Ishikawa (cell line): ENCODE data around the gene MICOS13.

ENCODE experiments used
- CEBPB ChIP-seq: IDR thresholded peaks from 2 replicates; pipeline ENCODE4 v1.6.1; 2012
- CREB1 ChIP-seq: IDR thresholded peaks from 2 replicates; pipeline ENCODE4 v1.6.1; 2012; ENCODE audit warnings: low read depth
- EGR1 ChIP-seq: IDR thresholded peaks from 2 replicates; pipeline ENCODE4 v1.6.1; 2012
- EP300 ChIP-seq: IDR thresholded peaks from 2 replicates; pipeline ENCODE4 v1.6.1; 2012; ENCODE audit warnings: borderline replicate concordance
- FOXM1 ChIP-seq: IDR thresholded peaks from 2 replicates; pipeline ENCODE4 v1.6.1; 2012; ENCODE audit warnings: low read depth, borderline replicate concordance
- NFIC ChIP-seq: IDR thresholded peaks from 2 replicates; pipeline ENCODE4 v1.6.1; 2012
- RAD21 ChIP-seq: IDR thresholded peaks from 2 replicates; pipeline ENCODE4 v1.6.1; 2012; ENCODE audit warnings: low read depth
- TAF1 ChIP-seq: IDR thresholded peaks from 2 replicates; pipeline ENCODE4 v1.6.1; 2012; ENCODE audit warnings: low read depth, mild to moderate bottlenecking
- TCF12 ChIP-seq: IDR thresholded peaks from 2 replicates; pipeline ENCODE4 v1.6.1; 2012; ENCODE audit warnings: low read depth
- TEAD4 ChIP-seq: IDR thresholded peaks from 2 replicates; pipeline ENCODE4 v1.6.1; 2012
- YY1 ChIP-seq: IDR thresholded peaks from 2 replicates; pipeline ENCODE4 v1.6.1; 2012; ENCODE audit warnings: low read depth
- ZBTB7A ChIP-seq: IDR thresholded peaks from 2 replicates; pipeline ENCODE4 v1.6.1; 2012; ENCODE audit warnings: low read depth
- TF ChIP-seq, protein P1 (sequence below): IDR thresholded peaks from 2 replicates; pipeline ENCODE4 v1.6.1; 2012
- TF ChIP-seq, protein P2 (sequence below): IDR thresholded peaks from 2 replicates; pipeline ENCODE4 v1.6.1; 2012
- TF ChIP-seq, protein P3 (sequence below): IDR thresholded peaks from 2 replicates; pipeline ENCODE4 v1.6.1; 2012; ENCODE audit warnings: low read depth, mild to moderate bottlenecking

Gene MICOS13

DNA sequence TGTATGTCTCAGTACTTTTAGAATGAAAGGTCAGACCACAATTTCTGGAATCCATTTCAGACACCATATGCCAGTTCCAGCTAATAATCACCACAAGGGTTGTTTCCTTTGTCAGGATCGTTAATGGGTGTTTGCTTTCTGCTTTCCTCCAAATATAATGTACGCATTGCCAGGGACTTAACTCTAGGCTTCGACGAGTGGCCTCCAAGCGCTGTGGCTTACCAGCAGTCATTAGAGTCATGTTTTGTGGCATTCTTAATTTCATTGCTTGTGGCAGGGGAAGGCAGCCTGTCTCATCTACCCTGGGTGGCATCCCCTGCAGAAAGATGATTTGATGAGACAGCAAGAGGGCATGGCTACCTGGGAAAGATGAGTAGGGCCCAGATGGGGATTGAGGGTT, 34.9 kb downstream of the MICOS13 start:
- no peak for TF ChIP-seq CEBPB
- TF ChIP-seq FOXM1, result no peak
- TF ChIP-seq TCF12, result no peak
- TF ChIP-seq, protein P1, sequence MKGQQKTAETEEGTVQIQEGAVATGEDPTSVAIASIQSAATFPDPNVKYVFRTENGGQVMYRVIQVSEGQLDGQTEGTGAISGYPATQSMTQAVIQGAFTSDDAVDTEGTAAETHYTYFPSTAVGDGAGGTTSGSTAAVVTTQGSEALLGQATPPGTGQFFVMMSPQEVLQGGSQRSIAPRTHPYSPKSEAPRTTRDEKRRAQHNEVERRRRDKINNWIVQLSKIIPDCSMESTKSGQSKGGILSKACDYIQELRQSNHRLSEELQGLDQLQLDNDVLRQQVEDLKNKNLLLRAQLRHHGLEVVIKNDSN, result no peak
- TF ChIP-seq YY1, result no peak
- TF ChIP-seq RAD21, result no peak
- TF ChIP-seq, protein P2, sequence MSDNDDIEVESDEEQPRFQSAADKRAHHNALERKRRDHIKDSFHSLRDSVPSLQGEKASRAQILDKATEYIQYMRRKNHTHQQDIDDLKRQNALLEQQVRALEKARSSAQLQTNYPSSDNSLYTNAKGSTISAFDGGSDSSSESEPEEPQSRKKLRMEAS, result no peak
- TF ChIP-seq ZBTB7A, result no peak
- no peak for TF ChIP-seq EP300
- no peak for TF ChIP-seq NFIC
- TF ChIP-seq EGR1, result no peak
- TF ChIP-seq, protein P3, sequence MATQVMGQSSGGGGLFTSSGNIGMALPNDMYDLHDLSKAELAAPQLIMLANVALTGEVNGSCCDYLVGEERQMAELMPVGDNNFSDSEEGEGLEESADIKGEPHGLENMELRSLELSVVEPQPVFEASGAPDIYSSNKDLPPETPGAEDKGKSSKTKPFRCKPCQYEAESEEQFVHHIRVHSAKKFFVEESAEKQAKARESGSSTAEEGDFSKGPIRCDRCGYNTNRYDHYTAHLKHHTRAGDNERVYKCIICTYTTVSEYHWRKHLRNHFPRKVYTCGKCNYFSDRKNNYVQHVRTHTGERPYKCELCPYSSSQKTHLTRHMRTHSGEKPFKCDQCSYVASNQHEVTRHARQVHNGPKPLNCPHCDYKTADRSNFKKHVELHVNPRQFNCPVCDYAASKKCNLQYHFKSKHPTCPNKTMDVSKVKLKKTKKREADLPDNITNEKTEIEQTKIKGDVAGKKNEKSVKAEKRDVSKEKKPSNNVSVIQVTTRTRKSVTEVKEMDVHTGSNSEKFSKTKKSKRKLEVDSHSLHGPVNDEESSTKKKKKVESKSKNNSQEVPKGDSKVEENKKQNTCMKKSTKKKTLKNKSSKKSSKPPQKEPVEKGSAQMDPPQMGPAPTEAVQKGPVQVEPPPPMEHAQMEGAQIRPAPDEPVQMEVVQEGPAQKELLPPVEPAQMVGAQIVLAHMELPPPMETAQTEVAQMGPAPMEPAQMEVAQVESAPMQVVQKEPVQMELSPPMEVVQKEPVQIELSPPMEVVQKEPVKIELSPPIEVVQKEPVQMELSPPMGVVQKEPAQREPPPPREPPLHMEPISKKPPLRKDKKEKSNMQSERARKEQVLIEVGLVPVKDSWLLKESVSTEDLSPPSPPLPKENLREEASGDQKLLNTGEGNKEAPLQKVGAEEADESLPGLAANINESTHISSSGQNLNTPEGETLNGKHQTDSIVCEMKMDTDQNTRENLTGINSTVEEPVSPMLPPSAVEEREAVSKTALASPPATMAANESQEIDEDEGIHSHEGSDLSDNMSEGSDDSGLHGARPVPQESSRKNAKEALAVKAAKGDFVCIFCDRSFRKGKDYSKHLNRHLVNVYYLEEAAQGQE, result no peak
- no peak for TF ChIP-seq TAF1
- no peak for TF ChIP-seq CREB1
- no peak for TF ChIP-seq TEAD4

DNA sequence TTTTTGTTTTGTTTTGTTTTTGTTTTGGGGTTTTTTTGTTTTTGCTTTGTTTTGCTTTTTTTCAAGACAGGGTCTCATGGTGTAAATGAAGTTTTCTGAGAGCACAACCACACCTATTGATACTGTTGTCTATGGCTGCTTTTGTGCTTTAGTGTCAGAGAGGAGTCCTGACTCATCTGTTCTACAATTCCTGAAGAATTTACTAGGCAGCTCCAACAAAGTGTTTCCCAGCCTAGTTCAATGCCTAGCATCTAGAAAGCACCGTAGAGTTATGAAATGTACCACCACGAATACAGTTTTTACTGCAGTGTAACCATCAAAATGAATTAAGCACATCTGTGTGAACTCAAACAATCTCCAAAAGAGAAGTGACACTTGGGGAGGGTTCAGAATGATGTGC, 36.3 kb downstream of the MICOS13 start:
- TF ChIP-seq TCF12 (no peak), TEAD4 (no peak), FOXM1 (no peak), RAD21 (no peak), YY1 (no peak), ZBTB7A (no peak), EP300 (no peak), CREB1 (no peak), TAF1 (no peak), EGR1 (no peak), CEBPB (no peak), NFIC (no peak)
- TF ChIP-seq, protein P1, result no peak
- TF ChIP-seq, protein P2, result no peak
- TF ChIP-seq, protein P3, result no peak

DNA sequence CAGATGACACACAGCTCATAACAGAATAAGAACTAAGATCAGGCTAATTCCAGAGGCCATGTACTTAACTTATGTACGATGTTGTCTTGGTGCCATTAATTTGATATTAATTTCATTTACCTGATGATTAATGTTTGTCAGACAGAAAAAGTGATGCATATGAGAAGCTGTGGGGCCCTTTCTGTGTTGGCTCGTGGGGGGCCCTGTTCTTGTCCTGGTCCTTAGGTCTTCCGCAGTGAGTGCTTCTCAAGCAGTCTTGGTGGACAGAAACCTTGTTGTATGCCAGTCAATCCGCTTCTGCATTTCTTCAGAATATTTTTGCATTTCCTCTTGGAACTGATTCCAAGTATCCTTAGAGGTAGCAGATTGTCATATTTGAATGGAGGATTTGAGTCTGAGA, 37.3 kb downstream of the MICOS13 start:
- TF ChIP-seq, protein P3, result no peak
- TF ChIP-seq TCF12 (no peak), FOXM1 (no peak), NFIC (no peak), EP300 (no peak)

DNA sequence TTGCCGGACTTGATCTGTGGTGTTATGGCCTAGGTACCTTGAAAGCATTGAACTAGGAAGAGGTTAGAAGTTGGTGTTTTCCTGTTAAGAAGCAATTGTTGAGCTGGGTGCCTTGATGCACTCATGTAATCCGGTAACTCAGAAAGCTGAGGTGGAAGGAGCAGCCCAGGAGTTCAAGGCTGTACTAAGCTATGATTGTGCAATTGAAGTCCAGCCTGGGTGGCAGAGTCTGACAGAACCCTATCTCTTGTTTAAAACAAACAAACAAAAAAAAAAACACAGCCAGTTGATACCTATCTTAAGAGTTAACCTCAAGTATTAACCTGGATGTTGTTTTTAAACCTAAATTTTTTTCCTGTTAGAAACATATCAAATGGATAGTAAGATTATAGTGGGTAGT, 38.1 kb downstream of the MICOS13 start:
- TF ChIP-seq TCF12 (no peak), CEBPB (0 out of 2 replicates have a peak, but pooled peaks have one; percentile 34), CREB1 (no peak), YY1 (no peak), TEAD4 (no peak), ZBTB7A (no peak)
- TF ChIP-seq, protein P1, result no peak
